ENCODE data around the gene MAP2K7. TPM values are rescaled to one million over a fixed set of nuclear protein-coding genes. Genes with fewer than 3 reads are reported as not detected.
"Not testable (repeated sequence)": the region's sequence is repeated elsewhere in the genome, so short reads cannot be mapped to it uniquely, and the experiment has no call there.

MAP2K7 gene
- total and polyA plus RNA-seq, 10 donors = 12.4 to 44.3 (median 28.2) TPM

- DNase-seq = no peak
- Histone ChIP-seq H3K27me3 (replicated peaks in 1 of 7) (peaks cover 0 to 14% (median 0%) of the 10 kb centered on the region in 7 donors), H3K4me3 (no peak overlapping the region), H3K9me3 (no peaks in the 10 kb centered on the region), H3K36me3 (peaks cover 4 to 52% (median 27%) of the 10 kb centered on the region in 6 donors), H3K4me1 (peaks cover 11 to 93% (median 57%) of the 10 kb centered on the region in 6 donors), H3K27ac (peak overlapping the region in 7 of 8 donors; percentile 49 to 84 (median 73))
- TF ChIP-seq POLR2AphosphoS5 (IDR thresholded peaks at IDR 0.05) (peak in 2 of 3 donors; percentile 31 to 65), POLR2A (IDR thresholded peaks at IDR 0.05) (no peak), CTCF (IDR thresholded peaks at IDR 0.05 in 8 of 11, conservative IDR thresholded peaks at IDR 0.05 in 3 of 11) (no peak)
- intact Hi-C loops (cut with DNase I; ENCODE audit: low total_unique reads) = no loop called here
- 89 to 95% (median 92%) methylated on average over 11 to 23 of the region's 23 CpGs for WGBS, 5 donors
Measured at GRCh38 chr19:7927605-7928333, 24.1 kb downstream of the MAP2K7 start.

GRCh38 chr19:7928334-7928706 is 24.6 kb downstream of the MAP2K7 start:
- no peaks in the 10 kb centered on the region for H3K9me3 ChIP-seq
- H3K36me3 ChIP-seq = peaks cover 4 to 52% (median 31%) of the 10 kb centered on the region in 6 donors
- H3K27ac ChIP-seq = peak overlapping the region in 7 of 8 donors; percentile 49 to 84 (median 73)
- H3K4me3 ChIP-seq = no peak overlapping the region
- H3K4me1 ChIP-seq = peaks cover 11 to 94% (median 58%) of the 10 kb centered on the region in 6 donors
- WGBS, 5 donors = 75 to 92% (median 84%) methylated on average over 9 of the region's 9 CpGs
- TF ChIP-seq POLR2A (IDR thresholded peaks at IDR 0.05) (no peak), CTCF (IDR thresholded peaks at IDR 0.05 in 8 of 11, conservative IDR thresholded peaks at IDR 0.05 in 3 of 11) (no peak), POLR2AphosphoS5 (IDR thresholded peaks at IDR 0.05) (no peak)
- peaks cover 0 to 14% (median 0%) of the 10 kb centered on the region in 7 donors for H3K27me3 ChIP-seq (replicated peaks in 1 of 7)
- DNase-seq = no peak
- intact Hi-C loops (cut with DNase I; ENCODE audit: low total_unique reads) = no loop called here

GRCh38 chr19:7928741-7929701 is 25.3 kb downstream of the MAP2K7 start:
- TF ChIP-seq CTCF (IDR thresholded peaks at IDR 0.05 in 8 of 11, conservative IDR thresholded peaks at IDR 0.05 in 3 of 11) (peak in 6 of 11 experiments; percentile 12 to 63 (median 38)), POLR2AphosphoS5 (IDR thresholded peaks at IDR 0.05) (peak in 2 of 3 donors; percentile 24 to 43), POLR2A (IDR thresholded peaks at IDR 0.05) (no peak)
- DNase-seq = no peak
- Histone ChIP-seq H3K9me3 (no peaks in the 10 kb centered on the region), H3K36me3 (peaks cover 4 to 58% (median 38%) of the 10 kb centered on the region in 6 donors), H3K4me1 (peaks cover 11 to 94% (median 61%) of the 10 kb centered on the region in 6 donors), H3K27ac (peak overlapping the region; percentile 32 to 84 (median 73)), H3K27me3 (replicated peaks in 1 of 7) (peaks cover 0 to 14% (median 0%) of the 10 kb centered on the region in 7 donors), H3K4me3 (no peak overlapping the region)
- intact Hi-C loops (cut with DNase I; ENCODE audit: low total_unique reads) = no loop called here
- 58 to 77% (median 66%) methylated on average over 24 of the region's 24 CpGs for WGBS, 5 donors

GRCh38 chr19:7930030-7930429 is 26.4 kb downstream of the MAP2K7 start:
- WGBS, 5 donors = 58 to 82% (median 79%) methylated on average over 8 to 11 of the region's 11 CpGs
- H3K9me3 ChIP-seq; intact Hi-C loops (cut with DNase I; ENCODE audit: low total_unique reads); H3K27me3 ChIP-seq (replicated peaks in 1 of 7); H3K4me3 ChIP-seq; DNase-seq: not testable (repeated sequence)
- peak overlapping the region in 5 of 8 donors; percentile 67 to 84 (median 83) for H3K27ac ChIP-seq
- H3K4me1 ChIP-seq = peaks cover 8 to 93% (median 60%) of the 10 kb centered on the region in 6 donors
- H3K36me3 ChIP-seq = peaks cover 4 to 68% (median 47%) of the 10 kb centered on the region in 6 donors

All from spleen (tissue), 11 donors.